ENCODE measurements around the gene SELENON. TPM values are rescaled to one million over a fixed set of nuclear protein-coding genes. Genes with fewer than 3 reads are reported as not detected.

SELENON gene
- total and polyA plus RNA-seq, 2 of the 4 experiments (the other 2 are of a cell fraction), result 9.1 to 114 TPM

GRCh38 chr1:25862785-25863485 is 62.9 kb downstream of the SELENON start:
- no peak overlapping the region for H4K8ac ChIP-seq (ENCODE audit: low read depth in 2 of 2, low read length in 2 of 2)
- dilution Hi-C loops (cut with HindIII; ENCODE audit: low sequenced_read_pairs, unreplicated experiment), result no loop called here
- H4K5ac ChIP-seq (ENCODE audit: low read depth, low read length), result no peak overlapping the region
- peaks cover 25% of the 10 kb centered on the region for H3K36me3 ChIP-seq (ENCODE audit: control insufficient read depth, insufficient read depth, low read length)
- intact Hi-C loops (cut with micrococcal nuclease), result no loop called here
- H3K18ac ChIP-seq (ENCODE audit: low read depth, low read length), result no peak overlapping the region
- DNase-seq, result no peak
- no peak overlapping the region for H3K9ac ChIP-seq (ENCODE audit: low read depth, low read length)
- peaks cover 5% of the 10 kb centered on the region; the same call in 1 of the 2 replicates for H4K20me1 ChIP-seq (ENCODE audit: insufficient read depth, low read length)
- ATAC-seq (ENCODE audit: low read depth), result no peak
- H3K23ac ChIP-seq (ENCODE audit: low read depth, low read length), result no peak overlapping the region
- no peak overlapping the region for H3K14ac ChIP-seq (replicated peaks; ENCODE audit: low read depth, low read length)
- no TSS peak for BruUV-seq (replicated peaks)
- CTCF ChIA-PET, result no interaction called here
- H3K9me1 ChIP-seq (ENCODE audit: insufficient read depth, low read length), result no peaks in the 10 kb centered on the region; the same call in none of the 2 replicates
- no peak overlapping the region for H2BK15ac ChIP-seq (ENCODE audit: low read depth, low read length)
- H2AK5ac ChIP-seq (ENCODE audit: low read depth, low read length), result no peak overlapping the region
- no peak overlapping the region for H2BK20ac ChIP-seq (ENCODE audit: low read depth, low read length)
- no peak overlapping the region for H3K4me3 ChIP-seq (ENCODE audit: insufficient read depth, low read depth, low read length)
- H3K4me2 ChIP-seq (ENCODE audit: low read depth, low read length), result no peak overlapping the region
- H3K9me3 ChIP-seq (ENCODE audit: control insufficient read depth, insufficient read depth, low read length), result no peaks in the 10 kb centered on the region
- H3K56ac ChIP-seq (ENCODE audit: extremely low read depth, insufficient read depth, low read length), result no peak overlapping the region
- no peak overlapping the region for H3K27ac ChIP-seq (ENCODE audit: insufficient read depth, low read length)
- no peak overlapping the region for H4K91ac ChIP-seq (ENCODE audit: insufficient read depth, low read depth, low read length)
- H2AFZ ChIP-seq (replicated peaks; ENCODE audit: low read length, poor library complexity), result no peak overlapping the region
- no peak overlapping the region for H2BK120ac ChIP-seq (ENCODE audit: low read depth, low read length)
- POLR2A ChIA-PET (ENCODE audit: unreplicated experiment), result no interaction called here
- H2BK5ac ChIP-seq (ENCODE audit: low read depth, low read length, poor library complexity, severe bottlenecking), result no peak overlapping the region
- peaks cover 10 to 30% of the 10 kb centered on the region in 2 experiments; a peak in 3 of 4 replicates for H3K79me1 ChIP-seq (ENCODE audit: low read depth in 1 of 2, low read length in 2 of 2)
- no peaks in the 10 kb centered on the region; the same call in 1 of the 2 replicates for H3K4me1 ChIP-seq (ENCODE audit: control insufficient read depth, insufficient read depth, low read length)
- H2AK9ac ChIP-seq (replicated peaks; ENCODE audit: low read depth, low read length, poor library complexity), result no peak overlapping the region
- TF ChIP-seq RCOR1 (IDR thresholded peaks at IDR 0.05; ENCODE audit: insufficient replicate concordance, low read length), result no peak
- TF ChIP-seq BHLHE40 (IDR thresholded peaks at IDR 0.05; ENCODE audit: low read depth, low read length), result no peak
- TF ChIP-seq CTCF (conservative IDR thresholded peaks at IDR 0.05; ENCODE audit: low read depth, low read length), result no peak
- no peak for TF ChIP-seq POLR2A (IDR thresholded peaks at IDR 0.05; ENCODE audit: low read depth, low read length)
- TF ChIP-seq RAD21 (IDR thresholded peaks at IDR 0.05; ENCODE audit: low read length), result no peak
- WGBS, 2 experiments (ENCODE audit: extremely low coverage in 2 of 2, insufficient read length in 1 of 2), result 100% methylated on average over 3 of the region's 20 CpGs; no CpG with 5 or more reads in 1 of the 2 experiments
- in situ Hi-C loops (cut with MboI; ENCODE audit: low sequenced_read_pairs), result no loop called here
- H3K4ac ChIP-seq (ENCODE audit: low read depth, low read length), result no peak overlapping the region
- no peaks in the 10 kb centered on the region for H3K27me3 ChIP-seq (ENCODE audit: control insufficient read depth, insufficient read depth, low read length)
